Posterior vena cava (tissue), 2 donors: Measurements from ENCODE around the gene SHC1. TPM values are rescaled to one million over a fixed set of nuclear protein-coding genes. Genes with fewer than 3 reads are reported as not detected.
"Not testable (repeated sequence)": the region's sequence is repeated elsewhere in the genome, so short reads cannot be mapped to it uniquely, and the experiment has no call there.

Source experiments
- DNase-seq: peaks from one replicate; pipeline ENCODE4 v3.0.0-alpha.2; 2020; ENCODE audit warnings: low spot score
- intact Hi-C, 2 donors: fragments of 100-400 bp; cut with DNase I; formaldehyde crosslinking; loops; one replicate each; pipeline versions ENCODE4 v1.14.1 to v1.14.2; 2022 to 2023
- total RNA-seq, 2 donors: library from RNA; stranded (reverse); fragmentation: NEBNext Ultra II Directional; extraction: Animal tissue kit (Norgen Biotek cat#: 25700); gene quantifications; one replicate each; pipeline ENCODE4 v1.2.1, GENCODE V29; 2021
- donor health status: DM: yes; HTN: yes; CAD: no.
- donor health status: DM: yes; HTN: yes; CAD: no.

SHC1 gene
- total RNA-seq, 2 donors from 2014 or later = 135 to 149 TPM

DNA sequence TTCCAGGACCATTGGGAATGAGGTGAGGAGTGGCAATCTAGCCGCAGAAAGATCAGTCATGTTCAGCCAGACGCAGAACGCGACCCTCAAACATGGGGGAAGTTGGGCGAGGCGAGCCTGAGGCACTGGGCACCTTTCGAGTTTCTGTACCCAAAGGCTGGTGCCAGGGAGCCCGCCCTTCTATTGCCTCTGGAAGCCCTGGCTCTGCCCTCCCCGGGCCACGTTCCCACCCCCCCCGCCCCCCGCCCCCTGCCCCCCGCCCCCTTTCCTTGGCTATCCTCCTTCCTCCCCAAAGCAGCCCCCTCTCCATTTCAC lies 29.8 kb upstream of the SHC1 start:
- DNase-seq = peak; percentile 81
- intact Hi-C loops = no loop called here

DNA sequence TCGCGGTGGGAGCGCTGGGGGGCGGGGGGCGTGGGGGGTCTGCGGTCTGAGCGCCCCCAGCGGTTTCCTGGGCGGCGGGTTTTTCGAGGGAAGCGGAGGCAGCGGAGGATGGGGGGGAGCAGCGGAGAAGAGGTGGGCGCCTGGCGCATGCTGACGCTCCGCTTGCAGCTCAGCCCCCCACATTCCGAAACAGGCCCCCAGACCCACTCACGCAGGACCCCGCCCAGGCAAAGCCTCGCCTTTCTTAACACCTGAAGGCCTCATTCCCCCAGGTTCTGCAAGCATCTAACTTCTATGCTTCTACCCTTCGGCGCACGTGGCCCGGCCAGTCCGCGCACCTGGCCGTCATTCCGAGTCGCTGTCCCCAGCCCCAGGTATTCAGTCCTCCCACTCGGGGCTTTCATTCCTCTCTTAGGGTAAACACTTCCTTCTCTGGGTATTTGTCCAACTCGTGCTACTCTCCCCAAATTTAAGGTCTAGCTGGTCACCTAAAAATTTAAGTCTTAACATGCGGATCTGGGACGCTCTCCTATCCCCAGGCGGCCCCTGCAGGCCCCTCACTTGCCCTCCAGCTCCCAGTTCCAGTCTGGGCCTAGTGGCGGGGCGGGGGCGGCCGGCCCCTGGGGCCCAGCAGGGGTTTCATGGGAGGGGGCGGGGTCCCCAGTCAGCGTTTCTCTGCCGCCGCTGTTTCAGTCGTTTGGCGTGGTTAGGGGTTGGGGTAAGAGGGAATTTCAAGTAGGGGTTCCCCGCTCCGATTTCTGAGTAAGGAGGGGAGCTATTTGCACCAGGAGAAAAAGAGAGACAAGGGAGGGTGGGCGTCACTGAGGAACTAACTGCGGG lies 29.2 kb upstream of the SHC1 start:
- peak; percentile 80 for DNase-seq
- intact Hi-C loops = no loop called here

DNA sequence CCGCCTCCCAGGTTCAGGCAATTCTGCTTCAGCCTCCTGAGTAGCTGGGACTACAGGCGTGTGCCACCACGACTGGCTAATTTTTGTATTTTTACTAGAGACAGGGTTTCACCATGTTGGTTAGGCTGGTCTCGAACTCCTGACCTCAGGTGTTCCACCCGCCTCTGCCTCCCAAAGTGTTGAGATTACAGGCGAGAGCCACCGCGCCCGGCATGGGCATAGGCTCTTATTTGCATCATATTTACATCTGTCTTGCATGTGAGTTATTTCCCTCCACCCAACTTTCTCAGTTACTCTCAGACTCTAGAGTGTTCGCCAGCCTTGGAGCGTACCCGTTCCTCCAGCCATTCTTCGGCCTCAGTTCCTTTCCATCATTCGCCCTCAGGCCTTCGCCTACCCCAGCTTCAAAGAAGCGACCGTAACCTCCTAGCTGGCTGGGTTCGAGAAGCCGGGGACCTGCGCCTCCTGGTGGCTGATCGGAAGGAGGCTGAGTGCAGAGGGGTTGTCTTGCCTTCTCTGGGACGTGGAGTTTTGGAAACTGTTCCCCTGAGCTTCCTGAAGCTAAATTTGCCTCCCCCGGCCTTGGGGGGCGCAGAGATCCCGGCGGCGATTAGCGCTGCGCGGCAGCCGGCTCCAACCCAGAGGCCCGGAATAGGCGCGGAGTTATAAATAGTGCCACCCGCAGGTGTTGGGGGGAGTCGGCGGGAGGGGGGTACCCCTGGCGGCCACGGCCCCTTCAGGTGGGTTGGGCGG lies 28.4 kb upstream of the SHC1 start:
- intact Hi-C loops = no loop called here
- peak; percentile 92 for DNase-seq

DNA sequence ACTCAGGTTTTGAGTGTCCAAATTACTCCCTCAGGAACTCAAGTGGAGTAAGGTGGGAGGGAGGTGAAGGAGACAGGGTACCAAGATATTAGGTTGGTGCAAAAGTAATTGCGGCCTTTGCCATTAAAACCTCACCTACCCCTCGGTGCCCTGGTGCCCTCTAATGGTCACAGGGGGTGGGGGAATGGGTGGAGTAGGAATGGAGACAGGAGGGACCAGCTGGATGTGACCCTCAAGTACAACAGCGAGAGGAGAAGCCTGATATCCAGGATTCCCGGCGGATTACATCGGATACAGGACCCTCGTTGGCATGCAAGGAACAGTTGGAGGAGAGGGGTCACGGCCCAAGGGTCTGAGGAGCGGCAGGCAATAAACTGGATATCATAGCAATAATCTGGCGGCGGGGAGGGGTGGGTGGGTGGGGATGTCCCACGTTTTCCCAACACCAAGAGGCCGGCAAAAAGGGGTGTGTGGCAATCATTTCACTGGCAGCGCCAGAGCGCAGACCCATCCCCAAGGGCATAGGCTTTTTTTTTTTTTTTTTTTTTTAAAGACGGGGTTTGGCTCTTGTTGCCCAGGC lies 27.7 kb upstream of the SHC1 start:
- intact Hi-C loops = no loop called here
- peak; percentile 52 for DNase-seq

DNA sequence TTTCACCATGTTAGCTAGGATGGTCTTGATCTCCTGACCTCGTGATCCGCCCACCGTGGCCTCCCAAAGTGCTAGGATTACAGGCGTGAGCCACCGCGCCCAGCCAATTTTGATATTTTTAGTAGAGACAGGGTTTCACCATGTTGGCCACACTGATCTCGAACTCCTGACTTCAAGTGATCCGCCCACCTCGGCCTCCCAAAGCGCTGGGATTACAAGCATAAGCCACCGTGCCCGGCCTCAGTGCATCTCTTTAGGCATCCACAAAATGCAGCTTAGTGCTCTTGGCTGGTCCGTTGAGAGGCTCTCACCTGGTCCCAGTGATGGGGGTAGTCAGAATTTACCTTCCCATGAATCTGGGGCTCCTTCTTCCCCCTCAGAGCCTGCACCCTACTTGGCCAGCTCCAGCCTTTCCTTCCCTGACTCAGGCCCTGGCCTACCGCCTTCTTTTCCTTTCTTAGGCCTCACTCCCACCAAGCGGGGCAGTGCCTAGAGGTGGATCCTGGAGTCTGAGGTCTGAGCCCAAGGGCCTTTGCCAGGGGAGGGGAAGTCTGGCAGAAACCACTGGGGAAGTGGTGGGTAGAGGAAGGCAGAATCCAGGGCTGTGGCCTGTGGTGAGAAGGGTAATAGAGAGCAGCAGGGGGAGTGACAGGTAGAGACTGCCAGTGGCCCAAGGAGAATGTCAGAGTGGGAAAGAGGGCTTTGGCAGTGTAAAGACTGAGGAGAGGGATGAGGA lies 26.6 kb upstream of the SHC1 start:
- peak; percentile 47 for DNase-seq
- intact Hi-C loops = no loop called here

DNA sequence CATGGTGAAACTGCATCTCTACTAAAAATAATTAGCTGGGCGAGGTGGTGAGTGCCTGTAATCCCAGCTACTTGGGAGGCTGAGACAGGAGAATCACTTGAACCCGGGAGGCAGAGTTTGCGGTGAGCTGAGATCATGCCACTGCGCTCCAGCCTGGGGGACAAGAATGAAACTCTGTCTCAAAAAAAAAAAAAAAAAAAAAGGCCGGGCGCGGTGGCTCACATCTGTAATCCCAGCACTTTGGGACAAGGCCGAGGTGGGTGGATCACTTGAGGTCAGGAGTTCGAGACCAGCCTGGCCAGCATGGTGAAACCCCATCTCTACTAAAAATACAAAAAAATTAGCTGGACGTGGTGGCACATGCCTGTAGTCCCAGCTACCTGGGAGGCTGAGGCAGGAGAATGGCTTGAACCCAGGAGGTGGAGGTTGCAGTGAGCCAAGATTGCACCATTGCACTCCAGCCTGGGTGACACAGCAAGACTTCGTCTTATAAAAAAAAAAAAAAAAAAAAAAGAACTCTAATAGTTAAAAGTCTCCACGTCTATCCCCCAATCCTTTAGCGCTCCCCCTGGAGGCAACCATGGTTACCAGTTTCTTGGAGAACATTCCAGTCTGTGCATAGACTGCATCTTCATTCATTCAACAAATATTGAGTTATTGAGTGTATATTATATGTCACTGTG lies 24.9 kb upstream of the SHC1 start:
- intact Hi-C loops = not testable (repeated sequence)
- DNase-seq = peak; percentile 82

DNA sequence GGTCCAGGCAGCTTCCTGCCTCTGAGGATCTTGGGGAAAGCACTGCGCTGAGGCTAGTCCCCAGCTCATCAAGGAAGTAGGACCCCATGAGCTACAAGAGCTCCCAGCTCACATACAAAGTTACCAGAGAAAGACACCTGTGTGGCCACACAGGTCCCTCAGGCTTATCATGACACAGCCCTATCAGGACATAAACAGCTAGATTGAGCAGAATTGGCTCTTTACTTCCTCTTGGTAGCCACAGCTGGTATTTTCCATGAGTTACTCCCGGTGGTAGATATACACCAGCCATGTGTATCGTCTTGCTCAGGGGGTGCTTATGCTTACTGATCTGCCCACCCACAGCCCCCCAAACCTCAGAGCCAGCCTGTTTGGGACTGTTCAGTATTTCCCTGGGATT lies 24.0 kb upstream of the SHC1 start:
- intact Hi-C loops = no loop called here
- DNase-seq = no peak

DNA sequence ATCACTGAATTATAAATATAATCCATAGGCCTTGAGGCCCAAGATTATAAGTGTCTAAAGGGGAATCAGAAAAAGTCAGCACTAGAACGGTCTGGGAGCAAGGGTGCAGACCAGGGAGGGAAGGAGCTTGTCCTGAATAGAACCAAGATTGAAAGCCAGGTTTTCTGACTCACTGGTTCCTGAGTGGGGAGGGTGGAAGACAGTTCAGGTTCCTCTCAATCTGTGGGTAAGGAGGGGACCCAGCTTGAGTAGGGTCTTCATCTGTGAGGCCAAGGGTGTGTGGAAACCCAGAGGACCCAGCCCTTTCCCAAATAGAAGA lies 23.7 kb upstream of the SHC1 start:
- peak; percentile 12 for DNase-seq
- intact Hi-C loops = no loop called here

DNA sequence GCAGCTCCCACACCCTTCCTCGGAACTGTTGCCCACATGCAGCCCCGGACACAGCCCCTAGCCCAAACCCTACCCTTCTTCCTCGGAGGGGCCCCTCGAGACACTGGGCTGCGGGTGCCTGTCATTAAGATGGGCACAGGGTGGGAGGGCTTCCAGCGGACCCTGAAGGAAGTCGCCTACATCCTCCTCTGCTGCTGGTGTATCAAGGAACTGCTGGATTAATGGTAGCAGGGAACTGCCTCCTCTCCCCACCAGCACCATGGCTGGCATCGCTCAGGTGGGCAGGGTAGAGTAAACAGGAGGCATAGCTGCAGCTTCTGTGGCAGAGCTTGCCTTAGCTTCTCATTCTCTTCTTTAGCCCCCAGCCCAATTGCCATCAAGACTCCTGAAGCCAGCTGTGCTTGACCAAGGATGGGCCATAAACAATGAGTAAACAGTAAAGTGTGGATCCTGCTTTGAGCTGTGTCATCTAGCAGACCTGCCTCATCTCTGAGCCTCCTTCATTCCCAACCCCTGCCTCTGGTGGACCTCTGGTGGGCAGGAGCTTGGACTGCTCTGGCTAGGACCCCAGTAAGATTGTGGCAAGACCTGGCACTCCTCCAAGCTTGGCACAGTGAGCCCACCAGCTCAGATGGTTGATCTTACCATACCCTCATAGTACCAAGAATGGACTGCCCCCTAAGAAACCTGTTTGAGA lies 23.2 kb upstream of the SHC1 start, which contains the start of gene LENEP:
Gene LENEP (plus strand): TSS at position 15 of the 697 bp plus-strand sequence. CDS start 22 bp downstream, at position 37.
- peak; percentile 70 for DNase-seq
- intact Hi-C loops = no loop called here

DNA sequence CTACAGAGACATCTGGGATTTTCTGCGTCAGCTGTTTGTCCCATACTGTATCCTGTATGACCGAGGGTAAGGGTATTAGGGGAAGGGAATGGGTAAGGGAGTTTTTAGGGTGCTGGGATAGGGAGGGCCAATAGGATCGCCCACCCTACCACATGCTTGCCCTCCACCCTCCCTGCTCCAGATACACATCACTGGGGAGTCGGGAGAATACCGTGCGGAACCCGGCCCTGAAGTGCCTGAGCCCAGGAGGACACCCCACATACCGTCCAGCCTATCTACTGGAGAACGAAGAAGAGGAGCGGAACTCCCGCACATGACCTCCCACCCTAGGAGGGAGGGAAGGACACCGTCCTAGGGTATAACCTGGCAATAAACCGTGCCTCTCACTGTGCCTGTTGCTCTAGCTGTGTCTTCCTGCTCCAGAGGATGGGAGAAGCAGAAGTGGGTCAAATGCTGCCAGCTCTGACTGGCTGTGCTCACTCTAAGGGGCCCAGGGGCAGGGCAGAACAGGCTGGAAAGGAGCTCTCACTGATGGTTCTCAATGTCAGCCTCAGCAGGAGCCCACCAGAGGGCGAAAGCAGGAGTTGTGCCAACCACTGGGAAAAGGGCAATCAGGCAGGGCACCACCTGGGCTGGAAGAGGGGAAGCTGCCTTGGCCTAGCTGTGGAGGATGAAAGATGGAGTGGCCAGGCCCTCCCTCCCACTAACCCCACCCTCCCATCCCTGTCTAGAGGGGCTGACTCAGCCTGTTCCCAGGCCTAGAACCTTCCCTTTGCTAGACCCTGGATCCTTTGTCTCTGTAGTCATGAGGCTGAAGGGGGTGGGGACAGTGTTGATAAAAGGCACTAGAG lies 22.4 kb upstream of the SHC1 start:
- DNase-seq = peak; percentile 50
- intact Hi-C loops = no loop called here

DNA sequence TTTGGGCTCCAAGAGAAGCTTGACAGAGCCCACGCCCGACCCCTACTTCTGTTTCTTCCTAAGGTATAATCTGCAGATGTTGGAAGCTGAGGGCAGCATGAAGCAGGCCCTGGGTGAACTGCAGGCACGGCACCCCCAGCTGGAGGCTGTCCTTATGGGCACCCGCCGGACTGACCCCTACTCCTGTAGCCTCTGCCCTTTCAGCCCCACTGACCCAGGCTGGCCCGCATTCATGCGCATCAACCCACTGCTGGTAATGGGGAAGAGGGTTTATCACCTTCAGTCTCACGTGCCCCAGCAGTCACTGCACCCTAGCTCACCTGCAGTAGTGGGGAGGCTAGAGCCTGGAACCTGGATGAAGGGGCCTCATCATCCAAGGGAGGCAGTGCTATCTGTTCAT lies 19.7 kb upstream of the SHC1 start:
- DNase-seq = peak; percentile 53
- intact Hi-C loops = no loop called here

DNA sequence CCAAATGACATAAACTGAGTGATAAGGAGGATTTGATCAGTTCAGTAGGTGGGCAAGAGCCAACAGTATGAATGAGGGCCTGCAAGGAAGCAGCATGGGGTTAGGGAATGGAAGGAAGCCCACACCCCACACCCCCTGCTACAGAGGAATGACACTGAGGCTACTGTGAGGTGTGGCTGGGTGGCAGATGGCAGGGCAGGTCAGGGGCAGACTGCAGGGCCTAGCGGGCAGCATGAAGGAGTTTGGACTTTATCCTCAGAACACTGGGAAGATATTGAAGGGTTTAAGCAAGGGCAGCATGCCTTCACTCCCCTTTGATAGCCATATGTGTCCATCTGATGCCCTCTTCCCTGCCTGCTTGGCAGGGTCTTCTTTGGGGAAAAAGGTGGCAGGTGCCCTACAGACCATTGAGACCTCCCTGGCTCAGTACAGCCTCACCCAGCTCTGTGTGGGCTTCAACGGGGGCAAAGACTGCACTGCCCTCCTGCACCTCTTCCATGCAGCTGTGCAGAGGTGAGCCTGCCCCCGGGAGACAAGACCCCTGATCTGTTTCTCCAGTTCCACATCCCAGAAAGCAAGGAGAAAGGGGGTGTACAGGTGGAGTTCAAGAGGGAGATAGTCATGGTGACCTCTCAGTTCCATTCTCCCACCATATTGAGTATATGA lies 18.8 kb upstream of the SHC1 start:
- intact Hi-C loops = no loop called here
- peak; percentile 48 for DNase-seq

DNA sequence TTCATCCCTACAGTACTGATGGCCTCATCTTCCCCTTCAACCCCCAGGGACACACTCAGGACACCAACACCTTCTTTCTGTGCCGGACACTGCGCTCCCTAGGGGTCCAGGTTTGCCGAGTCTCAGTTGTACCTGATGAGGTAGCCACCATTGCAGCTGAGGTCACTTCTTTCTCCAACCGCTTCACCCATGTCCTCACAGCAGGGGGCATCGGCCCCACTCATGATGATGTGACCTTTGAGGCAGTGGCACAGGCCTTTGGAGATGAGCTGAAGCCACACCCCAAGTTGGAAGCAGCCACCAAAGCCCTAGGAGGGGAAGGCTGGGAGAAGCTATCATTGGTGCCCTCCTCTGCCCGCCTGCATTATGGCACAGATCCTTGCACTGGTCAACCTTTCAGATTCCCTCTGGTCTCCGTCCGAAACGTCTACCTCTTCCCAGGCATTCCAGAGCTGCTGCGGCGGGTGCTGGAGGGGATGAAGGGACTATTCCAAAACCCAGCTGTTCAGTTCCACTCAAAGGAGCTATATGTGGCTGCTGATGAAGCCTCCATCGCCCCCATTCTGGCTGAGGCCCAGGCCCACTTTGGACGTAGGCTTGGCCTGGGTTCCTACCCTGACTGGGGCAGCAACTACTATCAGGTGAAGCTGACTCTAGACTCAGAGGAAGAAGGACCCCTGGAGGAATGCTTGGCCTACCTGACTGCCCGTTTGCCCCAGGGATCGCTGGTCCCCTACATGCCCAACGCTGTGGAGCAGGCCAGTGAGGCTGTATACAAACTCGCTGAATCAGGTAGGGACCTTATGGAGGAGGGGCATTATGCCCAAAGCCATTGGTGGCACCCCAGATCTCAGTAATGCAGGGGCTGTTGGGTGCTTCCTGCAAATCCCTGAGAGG lies 17.8 kb upstream of the SHC1 start:
- intact Hi-C loops = no loop called here
- DNase-seq = peak; percentile 64

DNA sequence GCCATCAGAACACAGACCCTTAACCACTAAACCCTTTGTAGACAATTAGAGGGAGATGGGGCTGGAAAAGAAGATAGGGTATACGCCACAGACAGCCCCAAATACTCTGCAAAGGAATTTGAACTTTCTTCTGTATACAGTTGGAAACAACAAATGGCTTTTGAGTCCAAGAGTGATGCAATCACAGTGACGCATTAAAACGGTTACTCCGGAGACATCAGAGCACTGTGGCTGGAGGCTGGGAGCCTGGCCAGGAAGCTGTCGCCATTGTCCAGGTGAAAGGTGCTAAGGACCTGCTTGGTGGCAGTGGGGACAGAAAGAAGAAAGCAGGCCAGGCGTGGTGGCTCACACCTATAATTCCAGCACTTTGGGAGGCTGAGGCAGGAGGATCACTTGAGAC lies 16.8 kb upstream of the SHC1 start:
- DNase-seq = peak; percentile 35
- intact Hi-C loops = no loop called here

DNA sequence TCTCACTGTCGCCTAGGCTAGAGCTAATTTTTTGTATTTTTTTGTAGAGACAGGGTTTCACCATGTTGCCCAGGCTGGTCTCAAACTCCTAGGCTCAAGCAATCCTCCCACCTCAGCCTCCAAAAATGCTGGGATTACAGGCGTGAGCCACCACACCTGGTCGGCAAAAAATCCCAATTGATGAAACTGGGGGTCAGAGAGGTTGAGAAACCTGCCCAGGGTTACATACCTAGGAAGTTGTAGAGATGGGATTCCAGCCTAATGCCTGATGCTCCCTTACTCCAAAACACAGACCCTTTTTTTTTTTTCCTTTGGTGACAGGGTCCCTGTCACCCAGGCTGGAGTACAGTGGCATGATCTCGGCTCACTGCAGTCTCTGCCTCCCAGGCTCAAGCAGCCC lies 16.2 kb upstream of the SHC1 start:
- DNase-seq, intact Hi-C loops: not testable (repeated sequence)

DNA sequence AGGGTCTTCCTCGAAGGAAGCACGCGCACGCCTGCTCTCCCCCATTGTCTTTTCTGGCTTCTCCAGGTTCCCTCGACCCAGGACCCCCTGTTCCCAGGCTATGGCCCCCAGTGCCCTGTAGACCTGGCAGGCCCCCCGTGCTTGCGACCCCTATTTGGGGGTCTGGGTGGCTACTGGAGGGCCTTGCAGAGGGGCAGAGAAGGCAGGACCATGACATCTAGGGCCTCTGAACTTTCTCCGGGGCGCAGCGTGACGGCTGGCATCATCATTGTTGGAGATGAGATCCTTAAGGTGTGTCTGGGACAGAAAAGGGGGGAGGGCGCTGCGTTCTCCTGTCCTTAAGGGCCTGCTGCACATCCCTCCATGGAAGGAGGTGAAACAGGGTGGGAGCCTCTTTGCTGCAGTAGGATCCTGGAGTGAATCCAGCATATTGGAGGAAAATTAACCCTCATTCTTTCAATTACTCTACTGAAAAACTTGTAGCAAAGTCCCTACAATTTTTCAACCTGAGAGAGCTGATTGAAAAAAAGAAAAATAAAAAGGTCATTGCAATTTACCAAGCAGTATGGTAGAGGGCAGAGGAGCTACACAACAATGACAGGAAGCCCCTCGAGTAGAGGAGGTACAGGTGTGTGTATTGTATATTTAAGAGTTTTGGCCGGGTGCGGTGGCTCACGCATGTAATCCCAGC lies 13.4 kb upstream of the SHC1 start:
- intact Hi-C loops = no loop called here
- DNase-seq = peak; percentile 63
